ENCODE data around the gene ADGRD1. TPM values are rescaled to one million over a fixed set of nuclear protein-coding genes. Genes with fewer than 3 reads are reported as not detected.

The ADGRD1 gene
- total RNA-seq, 4 donors from 2014 or later = 8.3 to 18.1 (median 12.5) TPM

- 76% methylated on average over 26 of the region's 26 CpGs; no CpG with 5 or more reads in 1 of the 2 donors for WGBS, 2 donors (ENCODE audit: low coverage in 1 of 2)
- TF ChIP-seq CTCF (IDR thresholded peaks at IDR 0.05) = no peak
- no peak for TF ChIP-seq EP300 (IDR thresholded peaks at IDR 0.05; ENCODE audit: low read depth)
- TF ChIP-seq POLR2AphosphoS5 (IDR thresholded peaks at IDR 0.05) = no peak
- no peak for TF ChIP-seq POLR2A (IDR thresholded peaks at IDR 0.05)
- in situ Hi-C loops (cut with MboI; ENCODE audit: low pct_ligation_motif_present in 1 of 4, low pct_unique_long_range_greater_than_20kb in 1 of 4, low sequenced_read_pairs in 3 of 4) (no loop called here), intact Hi-C loops (cut with DNase I; ENCODE audit: low total_unique reads) (loop anchor here (5.0 kb wide), 1 partner anchor 46 kb away; no protein-coding TSS in a partner anchor)
- H3K4me3 ChIP-seq = no peak overlapping the region
- H3K27me3 ChIP-seq = no peaks in the 10 kb centered on the region
- no peaks in the 10 kb centered on the region for H3K36me3 ChIP-seq
- no peaks in the 10 kb centered on the region for H3K9me3 ChIP-seq
- peak overlapping the region in 3 of 4 donors; percentile 34 to 76 (median 43) for H3K27ac ChIP-seq
- H3K4me1 ChIP-seq = peaks cover 0 to 3% (median 0%) of the 10 kb centered on the region in 4 donors
- no peak for DNase-seq
Measured at GRCh38 chr12:131008131-131008912, 54.6 kb downstream of the ADGRD1 start.

- 94% methylated on average over 17 of the region's 17 CpGs; no CpG with 5 or more reads in 1 of the 2 donors for WGBS, 2 donors (ENCODE audit: low coverage in 1 of 2)
- Histone ChIP-seq H3K27me3 (no peaks in the 10 kb centered on the region), H3K9me3 (no peaks in the 10 kb centered on the region), H3K4me3 (no peak overlapping the region), H3K27ac (peak overlapping the region in 1 of 4 donors; percentile 76), H3K36me3 (no peaks in the 10 kb centered on the region), H3K4me1 (peaks cover 0 to 3% (median 0%) of the 10 kb centered on the region in 4 donors)
- TF ChIP-seq POLR2A (IDR thresholded peaks at IDR 0.05) (no peak), CTCF (IDR thresholded peaks at IDR 0.05) (no peak), EP300 (IDR thresholded peaks at IDR 0.05; ENCODE audit: low read depth) (no peak), POLR2AphosphoS5 (IDR thresholded peaks at IDR 0.05) (no peak)
- in situ Hi-C loops (cut with MboI; ENCODE audit: low pct_ligation_motif_present in 1 of 4, low pct_unique_long_range_greater_than_20kb in 1 of 4, low sequenced_read_pairs in 3 of 4) (no loop called here), intact Hi-C loops (cut with DNase I; ENCODE audit: low total_unique reads) (loop anchor here (5.0 kb wide), 1 partner anchor 47 kb away; no protein-coding TSS in a partner anchor)
- DNase-seq = no peak
Measured at GRCh38 chr12:131008913-131009270, 55.2 kb downstream of the ADGRD1 start.

GRCh38 chr12:131009595-131010395 is 56.1 kb downstream of the ADGRD1 start:
- peaks cover 0 to 3% (median 0%) of the 10 kb centered on the region in 4 donors for H3K4me1 ChIP-seq
- no peak for DNase-seq
- no peaks in the 10 kb centered on the region for H3K9me3 ChIP-seq
- TF ChIP-seq EP300 (IDR thresholded peaks at IDR 0.05; ENCODE audit: low read depth) = no peak
- TF ChIP-seq CTCF (IDR thresholded peaks at IDR 0.05) = no peak
- TF ChIP-seq POLR2AphosphoS5 (IDR thresholded peaks at IDR 0.05) = no peak
- TF ChIP-seq POLR2A (IDR thresholded peaks at IDR 0.05) = no peak
- in situ Hi-C loops (cut with MboI; ENCODE audit: low pct_ligation_motif_present in 1 of 4, low pct_unique_long_range_greater_than_20kb in 1 of 4, low sequenced_read_pairs in 3 of 4) = no loop called here
- no peaks in the 10 kb centered on the region for H3K36me3 ChIP-seq
- no peak overlapping the region for H3K27ac ChIP-seq
- H3K27me3 ChIP-seq = no peaks in the 10 kb centered on the region
- 88 to 90% methylated on average over 10 to 21 of the region's 21 CpGs for WGBS, 2 donors (ENCODE audit: low coverage in 1 of 2)
- H3K4me3 ChIP-seq = no peak overlapping the region
- intact Hi-C loops (cut with DNase I; ENCODE audit: low total_unique reads) = loop anchor here (5.0 kb wide), 1 partner anchor 47 kb away; no protein-coding TSS in a partner anchor
